ENCODE data around the gene GPR17. TPM values are rescaled to one million over a fixed set of nuclear protein-coding genes. Genes with fewer than 3 reads are reported as not detected.

Gene GPR17
- total and polyA plus RNA-seq, 2 experiments from 2014 or later: not detected

GRCh38 chr2:127628767-127629614 lies 17.0 kb upstream of the GPR17 start (continued):
- TF ChIP-seq, protein P1, sequence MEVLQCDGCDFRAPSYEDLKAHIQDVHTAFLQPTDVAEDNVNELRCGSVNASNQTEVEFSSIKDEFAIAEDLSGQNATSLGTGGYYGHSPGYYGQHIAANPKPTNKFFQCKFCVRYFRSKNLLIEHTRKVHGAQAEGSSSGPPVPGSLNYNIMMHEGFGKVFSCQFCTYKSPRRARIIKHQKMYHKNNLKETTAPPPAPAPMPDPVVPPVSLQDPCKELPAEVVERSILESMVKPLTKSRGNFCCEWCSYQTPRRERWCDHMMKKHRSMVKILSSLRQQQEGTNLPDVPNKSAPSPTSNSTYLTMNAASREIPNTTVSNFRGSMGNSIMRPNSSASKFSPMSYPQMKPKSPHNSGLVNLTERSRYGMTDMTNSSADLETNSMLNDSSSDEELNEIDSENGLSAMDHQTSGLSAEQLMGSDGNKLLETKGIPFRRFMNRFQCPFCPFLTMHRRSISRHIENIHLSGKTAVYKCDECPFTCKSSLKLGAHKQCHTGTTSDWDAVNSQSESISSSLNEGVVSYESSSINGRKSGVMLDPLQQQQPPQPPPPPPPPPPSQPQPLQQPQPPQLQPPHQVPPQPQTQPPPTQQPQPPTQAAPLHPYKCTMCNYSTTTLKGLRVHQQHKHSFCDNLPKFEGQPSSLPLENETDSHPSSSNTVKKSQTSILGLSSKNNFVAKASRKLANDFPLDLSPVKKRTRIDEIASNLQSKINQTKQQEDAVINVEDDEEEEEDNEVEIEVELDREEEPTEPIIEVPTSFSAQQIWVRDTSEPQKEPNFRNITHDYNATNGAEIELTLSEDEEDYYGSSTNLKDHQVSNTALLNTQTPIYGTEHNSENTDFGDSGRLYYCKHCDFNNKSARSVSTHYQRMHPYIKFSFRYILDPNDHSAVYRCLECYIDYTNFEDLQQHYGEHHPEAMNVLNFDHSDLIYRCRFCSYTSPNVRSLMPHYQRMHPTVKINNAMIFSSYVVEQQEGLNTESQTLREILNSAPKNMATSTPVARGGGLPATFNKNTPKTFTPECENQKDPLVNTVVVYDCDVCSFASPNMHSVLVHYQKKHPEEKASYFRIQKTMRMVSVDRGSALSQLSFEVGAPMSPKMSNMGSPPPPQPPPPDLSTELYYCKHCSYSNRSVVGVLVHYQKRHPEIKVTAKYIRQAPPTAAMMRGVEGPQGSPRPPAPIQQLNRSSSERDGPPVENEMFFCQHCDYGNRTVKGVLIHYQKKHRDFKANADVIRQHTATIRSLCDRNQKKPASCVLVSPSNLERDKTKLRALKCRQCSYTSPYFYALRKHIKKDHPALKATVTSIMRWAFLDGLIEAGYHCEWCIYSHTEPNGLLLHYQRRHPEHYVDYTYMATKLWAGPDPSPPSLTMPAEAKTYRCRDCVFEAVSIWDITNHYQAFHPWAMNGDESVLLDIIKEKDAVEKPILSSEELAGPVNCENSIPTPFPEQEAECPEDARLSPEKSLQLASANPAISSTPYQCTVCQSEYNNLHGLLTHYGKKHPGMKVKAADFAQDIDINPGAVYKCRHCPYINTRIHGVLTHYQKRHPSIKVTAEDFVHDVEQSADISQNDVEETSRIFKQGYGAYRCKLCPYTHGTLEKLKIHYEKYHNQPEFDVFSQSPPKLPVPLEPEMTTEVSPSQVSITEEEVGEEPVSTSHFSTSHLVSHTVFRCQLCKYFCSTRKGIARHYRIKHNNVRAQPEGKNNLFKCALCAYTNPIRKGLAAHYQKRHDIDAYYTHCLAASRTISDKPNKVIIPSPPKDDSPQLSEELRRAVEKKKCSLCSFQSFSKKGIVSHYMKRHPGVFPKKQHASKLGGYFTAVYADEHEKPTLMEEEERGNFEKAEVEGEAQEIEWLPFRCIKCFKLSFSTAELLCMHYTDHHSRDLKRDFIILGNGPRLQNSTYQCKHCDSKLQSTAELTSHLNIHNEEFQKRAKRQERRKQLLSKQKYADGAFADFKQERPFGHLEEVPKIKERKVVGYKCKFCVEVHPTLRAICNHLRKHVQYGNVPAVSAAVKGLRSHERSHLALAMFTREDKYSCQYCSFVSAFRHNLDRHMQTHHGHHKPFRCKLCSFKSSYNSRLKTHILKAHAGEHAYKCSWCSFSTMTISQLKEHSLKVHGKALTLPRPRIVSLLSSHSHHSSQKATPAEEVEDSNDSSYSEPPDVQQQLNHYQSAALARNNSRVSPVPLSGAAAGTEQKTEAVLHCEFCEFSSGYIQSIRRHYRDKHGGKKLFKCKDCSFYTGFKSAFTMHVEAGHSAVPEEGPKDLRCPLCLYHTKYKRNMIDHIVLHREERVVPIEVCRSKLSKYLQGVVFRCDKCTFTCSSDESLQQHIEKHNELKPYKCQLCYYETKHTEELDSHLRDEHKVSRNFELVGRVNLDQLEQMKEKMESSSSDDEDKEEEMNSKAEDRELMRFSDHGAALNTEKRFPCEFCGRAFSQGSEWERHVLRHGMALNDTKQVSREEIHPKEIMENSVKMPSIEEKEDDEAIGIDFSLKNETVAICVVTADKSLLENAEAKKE (CRISPR knock-in tag; IDR thresholded peaks at IDR 0.05): no peak
- TF ChIP-seq ZNF114 (CRISPR knock-in tag; IDR thresholded peaks at IDR 0.05): no peak
- no peak for TF ChIP-seq ZNF331 (CRISPR knock-in tag; IDR thresholded peaks at IDR 0.05; ENCODE audit: low read depth)
- TF ChIP-seq CTCF (conservative IDR thresholded peaks at IDR 0.05; ENCODE audit: low read depth in 2 of 2): no peak
- no peak for TF ChIP-seq EZH2phosphoT487 (IDR thresholded peaks at IDR 0.05; ENCODE audit: unreplicated experiment)
- TF ChIP-seq CREB1 (CRISPR knock-in tag; IDR thresholded peaks at IDR 0.05; ENCODE audit: low read depth): no peak
- TF ChIP-seq POLR2AphosphoS5 (IDR thresholded peaks at IDR 0.05; ENCODE audit: low read depth): no peak
- no peak for TF ChIP-seq ETS1 (IDR thresholded peaks at IDR 0.05)
- no peak for TF ChIP-seq EZH2 (IDR thresholded peaks at IDR 0.05; ENCODE audit: low read depth, unreplicated experiment)

Measured in GM23338 (cell line).